K562 (cell line): ENCODE results near the gene DRG1. TPM values are rescaled to one million over a fixed set of nuclear protein-coding genes. Genes with fewer than 3 reads are reported as not detected.

Experiments
- ATF3 ChIP-seq, 2 experiments: fragments of 450-650 bp in 1 of 2; sonication (generic) in 1 of 2; formaldehyde crosslinking in 1 of 2; IDR thresholded peaks in 1 of 2; conservative IDR thresholded peaks in 1 of 2; 2 replicates each; pipeline versions ENCODE4 v1.6.1 to v1.8.1; 2016 to 2023; ENCODE audit warnings: mild to moderate bottlenecking in 2 of 2, moderate library complexity in 2 of 2, inconsistent platforms in 1 of 2, missing genetic modification reagents in 1 of 2
- C11orf30 ChIP-seq: fragments of 450-650 bp; IDR thresholded peaks from 2 replicates; pipeline ENCODE4 v1.6.1; 2016; ENCODE audit warnings: low read depth, mild to moderate bottlenecking
- CBFA2T3 ChIP-seq: fragments of 450-650 bp; IDR thresholded peaks from 2 replicates; pipeline ENCODE4 v1.6.1; 2017
- DNMT1 ChIP-seq: fragments of 450-650 bp; IDR thresholded peaks from 2 replicates; pipeline ENCODE4 v1.6.1; 2016; ENCODE audit warnings: antibody characterized with exemption, mild to moderate bottlenecking
- ETV1 ChIP-seq: fragments of 450-650 bp; conservative IDR thresholded peaks from 2 replicates; pipeline ENCODE4 v1.6.1; 2016; ENCODE audit warnings: missing genetic modification characterization, control low read depth, low read depth, missing compliant biosample characterization
- ETV6 ChIP-seq, 3 experiments: fragments of 150-350 bp in 1 of 3; sonication (generic) in 1 of 3; formaldehyde crosslinking in 1 of 3; IDR thresholded peaks; 2 replicates each; pipeline versions ENCODE4 v1.6.1 to v1.8.0; 2014 to 2022; ENCODE audit warnings: borderline replicate concordance in 2 of 3, low read depth in 2 of 3, antibody characterized with exemption in 1 of 3, low read length in 1 of 3, mild to moderate bottlenecking in 1 of 3, missing genetic modification reagents in 1 of 3
- GATAD2A ChIP-seq: fragments of 450-650 bp; IDR thresholded peaks from 2 replicates; pipeline ENCODE4 v1.6.1; 2017
- HNRNPUL1 ChIP-seq: fragments of 200-400 bp; formaldehyde crosslinking; IDR thresholded peaks from 2 replicates; pipeline ENCODE4 v1.6.1; 2017; ENCODE audit warnings: low read length
- MBD1 ChIP-seq: fragments of 250-450 bp; sonication (Bioruptor Pico); IDR thresholded peaks from 2 replicates; pipeline ENCODE4 v1.8.0; 2022; ENCODE audit warnings: inconsistent platforms
- MCM7 ChIP-seq, 2 experiments: fragments of 450-650 bp; IDR thresholded peaks; 2 replicates each; pipeline ENCODE4 v1.6.1; 2016 to 2018
- MEF2D ChIP-seq: conservative IDR thresholded peaks from 2 replicates; pipeline ENCODE4 v1.6.1; 2016; ENCODE audit warnings: low read depth, missing genetic modification characterization, missing compliant biosample characterization
- MTA3 ChIP-seq: fragments of 450-650 bp; formaldehyde crosslinking; IDR thresholded peaks from 2 replicates; pipeline ENCODE4 v1.6.1; 2017; ENCODE audit warnings: mild to moderate bottlenecking, borderline replicate concordance
- NKRF ChIP-seq: fragments of 450-650 bp; IDR thresholded peaks from 2 replicates; pipeline ENCODE4 v1.6.1; 2016; ENCODE audit warnings: borderline replicate concordance
- PML ChIP-seq: IDR thresholded peaks from 2 replicates; pipeline ENCODE4 v1.6.1; 2012; ENCODE audit warnings: low read length, inconsistent platforms
- POLR3A ChIP-seq: IDR thresholded peaks from 2 replicates; pipeline ENCODE4 v1.6.1; 2011; ENCODE audit warnings: borderline replicate concordance, mild to moderate bottlenecking, moderate library complexity; ENCODE audit not compliant: insufficient read length, insufficient read depth; ENCODE audit errors: extremely low read depth
- PPARD ChIP-seq: fragments of 250-450 bp; sonication (Bioruptor Pico); IDR thresholded peaks from 2 replicates; pipeline ENCODE4 v1.8.0; 2022; ENCODE audit warnings: inconsistent platforms, mild to moderate bottlenecking, moderate library complexity
- SRSF9 ChIP-seq: fragments of 200-400 bp; formaldehyde crosslinking; IDR thresholded peaks from 2 replicates; pipeline ENCODE4 v1.6.1; 2017; ENCODE audit warnings: low read depth, low read length, borderline replicate concordance
- TAL1 ChIP-seq: fragments of 450-650 bp; IDR thresholded peaks from 2 replicates; pipeline ENCODE4 v1.6.1; 2016; ENCODE audit warnings: mild to moderate bottlenecking
- THRB ChIP-seq: fragments of 450-650 bp; formaldehyde crosslinking; conservative IDR thresholded peaks from 2 replicates; pipeline ENCODE4 v1.4.0; 2022; ENCODE audit warnings: mild to moderate bottlenecking, missing genetic modification characterization
- ZNF23 ChIP-seq: fragments of 250-450 bp; sonication (Bioruptor Pico); IDR thresholded peaks from 2 replicates; pipeline ENCODE4 v1.4.0; 2020; ENCODE audit warnings: mild to moderate bottlenecking
- ZNF354B ChIP-seq: fragments of 250-450 bp; sonication (Bioruptor Pico); IDR thresholded peaks from 2 replicates; pipeline ENCODE4 v1.4.0; 2020
- ZNF551 ChIP-seq: fragments of 250-450 bp; sonication (Bioruptor Pico); IDR thresholded peaks from 2 replicates; pipeline ENCODE4 v1.5.0; 2021; ENCODE audit warnings: mild to moderate bottlenecking, moderate library complexity
- ZNF764 ChIP-seq: fragments of 250-450 bp; sonication (Bioruptor Pico); IDR thresholded peaks from 2 replicates; pipeline ENCODE4 v1.4.0; 2020; ENCODE audit warnings: low read depth, mild to moderate bottlenecking, moderate library complexity
- ZNF77 ChIP-seq: fragments of 250-450 bp; sonication (Bioruptor Pico); IDR thresholded peaks from 2 replicates; pipeline ENCODE4 v1.5.0; 2020
- polyA plus RNA-seq, 8 experiments: library from polyadenylated mRNA; depleted of rRNA in 4 of 8; stranded (reverse) in 5 of 8; unstranded in 3 of 8; fragments of >200 nt; fragmentation: Nextera tagmentation in 2 of 8; fragmentation: Illumina TruSeq in 1 of 8; extraction: Ambion mirVana in 2 of 8; extraction: Trizol in 1 of 8; gene quantifications; 2 replicates each; pipeline versions ENCODE4 v1.2.1 to v1.2.3, GENCODE V29; 2011 to 2014; ENCODE audit warnings: inconsistent platforms in 1 of 8, missing spikeins in 1 of 8
- total RNA-seq, 7 experiments: library from RNA; depleted of rRNA in 6 of 7; stranded (reverse); fragments of >200 nt in 6 of 7; fragmentation: Illumina TruSeq in 2 of 7; extraction: Trizol in 2 of 7; gene quantifications; 2 replicates each; pipeline versions ENCODE4 v1.2.1 to v1.2.3, GENCODE V29; 2011 to 2021; ENCODE audit warnings: low replicate concordance in 1 of 7

DRG1 gene
- total and polyA plus RNA-seq, 9 of the 15 experiments (the other 6 are each of a cell fraction or from before 2014, with no cell fraction given): 76.4 to 211 (median 93.3) TPM

- TF ChIP-seq ZNF23 (CRISPR knock-in tag) (no peak), MBD1 (CRISPR knock-in tag) (no peak), PML (peak; percentile 70), ATF3 (IDR thresholded peaks at IDR 0.05) (no peak), ATF3 (CRISPR knock-in tag; conservative IDR thresholded peaks at IDR 0.05) (no peak), MTA3 (no peak), ETV6 (IDR thresholded peaks at IDR 0.05; ENCODE audit: borderline replicate concordance in 1 of 2, low read depth in 2 of 2, low read length in 1 of 2) (no peak), ETV6 (CRISPR knock-in tag; IDR thresholded peaks at IDR 0.05; ENCODE audit: borderline replicate concordance) (no peak), NKRF (0 out of 2 replicates have a peak, but pooled peaks have one; percentile 75), PPARD (CRISPR knock-in tag) (no peak), ETV1 (no peak), C11orf30 (peak; percentile 61), GATAD2A (no peak), HNRNPUL1 (no peak), ZNF764 (no peak), MCM7 (IDR thresholded peaks at IDR 0.05) (no peak), TAL1 (no peak), ZNF77 (CRISPR knock-in tag) (no peak), MEF2D (tag) (no peak), POLR3A (no peak), DNMT1 (no peak), THRB (CRISPR knock-in tag) (no peak), SRSF9 (no peak), CBFA2T3 (no peak), ZNF551 (CRISPR knock-in tag) (no peak), ZNF354B (no peak)
Observed at GRCh38 chr22:31399211-31400022, at the start of gene DRG1 (continued).
